NCI-H2196 treated with DMSO at 0.1 percent for 48 hours (cell line): ENCODE data around the gene COL12A1.

Source experiments
- DNase-seq: peaks from one replicate; lab custom pipeline; 2025; ENCODE audit not compliant: unreplicated experiment; lab: John Stamatoyannopoulos, UW

The COL12A1 gene

DNA sequence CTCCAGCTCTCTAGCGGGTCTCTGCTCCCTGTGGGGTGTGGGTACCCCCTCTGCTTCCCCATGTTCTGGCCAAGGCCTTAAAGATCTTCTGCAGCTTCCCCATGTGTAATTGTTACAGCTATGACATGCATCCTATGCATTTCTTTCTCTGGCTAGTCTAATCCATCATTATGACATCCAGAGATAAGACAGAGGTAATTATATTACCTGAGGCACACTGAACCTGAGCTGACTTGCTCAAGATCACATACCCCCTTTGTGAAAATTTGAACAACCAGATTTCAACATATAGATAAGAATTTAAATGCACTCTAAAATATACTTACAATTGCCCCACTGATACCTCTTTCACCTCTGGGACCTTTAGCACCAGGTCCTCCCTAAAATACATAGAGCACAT is 102.4 kb downstream of the COL12A1 start:
- DNase-seq, result no peak

- DNase-seq, result no peak
These were observed 103.6 kb downstream of the COL12A1 start for GRCh38 chr6:75102301-75102700.

DNA sequence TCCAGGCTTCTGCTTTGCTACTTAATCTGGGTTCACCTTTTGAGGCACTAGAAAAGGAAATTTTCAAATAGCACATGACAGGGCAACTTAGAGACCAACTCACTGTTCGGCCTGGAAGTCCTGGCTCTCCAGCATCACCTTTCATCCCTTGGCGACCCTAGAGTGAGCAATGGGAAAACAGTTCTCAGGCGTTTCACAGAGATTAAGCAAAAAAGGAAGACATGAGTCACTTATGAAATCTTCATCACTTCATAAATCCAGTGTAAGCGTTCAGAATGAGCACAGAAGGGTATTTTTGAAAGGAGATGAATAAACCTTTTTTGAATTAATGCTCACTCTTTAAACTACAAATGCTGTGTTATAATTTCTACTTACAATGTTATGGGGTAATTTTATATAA is 104.0 kb downstream of the COL12A1 start:
- no peak for DNase-seq

DNA sequence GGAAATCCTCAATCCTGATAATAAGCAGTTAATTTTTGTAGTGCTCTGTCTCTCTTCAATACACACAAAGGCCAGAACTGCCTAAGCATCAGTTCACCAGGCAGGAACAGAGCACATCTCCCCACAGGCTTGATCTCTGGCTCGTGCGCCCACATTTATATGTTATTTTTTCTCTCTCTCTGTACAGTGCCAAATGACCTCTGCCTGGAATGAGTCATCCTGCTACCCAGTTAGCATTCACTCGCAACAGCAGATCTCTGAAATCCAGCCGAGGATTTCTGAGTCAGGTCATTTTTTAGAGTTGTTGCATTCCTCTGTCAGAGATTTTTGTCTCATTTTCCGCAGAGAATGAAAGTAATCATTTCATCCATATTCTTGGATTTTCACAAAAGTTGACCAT is 107.1 kb downstream of the COL12A1 start:
- no peak for DNase-seq

DNA sequence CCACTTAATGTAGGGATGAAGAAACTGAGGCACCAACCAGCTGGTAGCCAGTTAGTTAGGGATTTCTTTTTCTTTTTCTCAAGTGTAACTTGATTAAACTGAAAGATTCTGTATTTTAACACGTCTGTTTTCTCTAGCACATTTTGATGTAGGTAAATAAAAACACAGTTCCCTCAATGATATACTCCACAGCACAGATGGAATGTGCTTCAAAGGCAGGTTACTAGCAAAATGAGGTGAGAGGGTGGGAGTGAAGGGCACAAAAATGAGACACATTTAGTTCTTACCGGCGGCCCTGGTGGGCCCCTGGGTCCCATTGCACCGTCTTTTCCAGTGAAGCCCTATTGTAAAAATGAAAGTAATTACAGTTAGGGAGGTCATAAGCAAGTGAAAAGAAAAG is 108.9 kb downstream of the COL12A1 start:
- DNase-seq, result no peak

GRCh38 chr6:75094614-75095200 is 111.1 kb downstream of the COL12A1 start:
- DNase-seq, result no peak

DNA sequence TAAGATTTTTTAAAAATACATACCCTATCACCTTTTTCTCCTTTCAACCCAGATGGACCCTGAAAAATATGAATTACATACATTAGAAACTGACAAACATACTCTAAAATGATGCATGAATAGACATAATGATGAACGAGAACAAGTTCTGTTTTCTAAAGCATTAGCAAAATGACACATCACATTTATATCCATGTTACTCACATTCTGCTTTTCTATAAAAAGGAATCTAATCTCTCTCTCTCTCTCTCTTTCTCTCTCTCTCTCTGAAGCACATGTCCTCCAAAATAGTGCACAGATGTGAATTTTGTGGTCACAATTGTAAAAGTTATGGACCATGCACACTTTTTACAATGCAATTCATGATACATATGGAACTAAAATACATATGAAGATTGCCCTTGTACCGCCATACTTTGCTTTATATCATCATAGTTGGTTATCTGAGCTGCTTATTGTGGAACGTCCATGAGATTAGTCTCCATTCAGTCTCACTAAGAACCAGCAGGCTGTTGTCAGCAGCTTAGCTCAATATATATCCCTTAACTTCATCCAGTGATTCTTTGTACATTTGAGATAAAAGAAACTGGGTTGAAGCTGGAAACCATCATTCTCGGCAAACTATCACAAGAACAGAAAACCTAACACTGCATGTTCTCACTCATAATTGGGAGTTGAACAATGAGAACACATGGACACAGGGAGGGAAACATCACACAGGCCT is 114.2 kb downstream of the COL12A1 start:
- no peak for DNase-seq

GRCh38 chr6:75090576-75090975 is 115.3 kb downstream of the COL12A1 start:
- DNase-seq, result no peak

DNA sequence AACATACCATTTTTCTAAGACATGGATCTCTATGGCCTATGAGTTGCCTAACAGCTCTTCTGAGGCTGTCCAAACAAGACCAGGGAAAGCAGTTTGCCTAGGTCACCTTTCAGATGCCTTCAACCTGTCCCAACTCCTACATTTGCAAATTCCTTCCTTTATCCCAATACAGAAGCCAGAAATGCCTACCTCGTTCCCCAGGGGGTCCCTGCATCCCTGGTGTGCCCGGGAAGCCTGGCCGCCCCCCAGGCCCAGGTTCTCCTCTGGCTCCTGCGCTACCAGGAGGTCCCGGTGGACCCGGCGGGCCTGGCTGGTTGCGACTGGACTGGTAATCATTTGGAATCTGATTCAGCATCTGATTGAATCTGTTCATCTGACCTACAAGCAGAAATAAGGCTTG is 115.9 kb downstream of the COL12A1 start:
- no peak for DNase-seq

DNA sequence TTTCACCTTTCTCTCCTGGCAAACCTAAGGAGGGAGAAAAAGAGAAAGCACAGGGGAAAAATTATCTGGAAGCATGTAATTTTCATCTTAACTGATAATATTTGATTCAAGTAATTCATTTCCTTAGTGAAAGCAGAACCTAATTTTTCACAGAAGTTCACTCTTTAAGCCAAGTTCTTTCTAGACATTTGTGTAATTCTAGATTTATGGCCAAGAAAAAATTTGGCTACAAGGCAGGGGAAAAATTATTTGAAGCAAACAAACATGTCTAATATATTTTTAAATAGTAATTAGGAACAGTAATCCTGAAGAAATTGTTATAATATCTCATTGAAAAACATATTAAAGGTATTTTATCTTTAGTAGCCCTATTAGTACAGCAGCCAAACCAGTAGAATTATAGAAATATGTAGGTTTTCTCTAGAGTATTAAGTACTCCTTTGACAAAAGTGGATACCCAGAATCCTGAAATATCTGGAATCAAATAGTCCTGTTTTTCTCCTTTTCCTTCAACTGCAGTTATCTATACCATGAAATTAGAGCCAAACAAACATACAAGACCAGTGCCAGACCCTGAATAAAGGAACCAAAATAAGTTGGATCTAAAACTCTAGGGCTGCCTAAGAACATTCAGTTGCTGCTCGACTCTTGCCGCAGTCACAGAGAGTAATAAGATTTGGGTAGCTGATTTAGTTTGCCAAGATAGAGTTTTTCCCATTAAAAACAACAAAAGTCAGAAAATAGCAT is 116.5 kb downstream of the COL12A1 start:
- DNase-seq, result no peak

DNA sequence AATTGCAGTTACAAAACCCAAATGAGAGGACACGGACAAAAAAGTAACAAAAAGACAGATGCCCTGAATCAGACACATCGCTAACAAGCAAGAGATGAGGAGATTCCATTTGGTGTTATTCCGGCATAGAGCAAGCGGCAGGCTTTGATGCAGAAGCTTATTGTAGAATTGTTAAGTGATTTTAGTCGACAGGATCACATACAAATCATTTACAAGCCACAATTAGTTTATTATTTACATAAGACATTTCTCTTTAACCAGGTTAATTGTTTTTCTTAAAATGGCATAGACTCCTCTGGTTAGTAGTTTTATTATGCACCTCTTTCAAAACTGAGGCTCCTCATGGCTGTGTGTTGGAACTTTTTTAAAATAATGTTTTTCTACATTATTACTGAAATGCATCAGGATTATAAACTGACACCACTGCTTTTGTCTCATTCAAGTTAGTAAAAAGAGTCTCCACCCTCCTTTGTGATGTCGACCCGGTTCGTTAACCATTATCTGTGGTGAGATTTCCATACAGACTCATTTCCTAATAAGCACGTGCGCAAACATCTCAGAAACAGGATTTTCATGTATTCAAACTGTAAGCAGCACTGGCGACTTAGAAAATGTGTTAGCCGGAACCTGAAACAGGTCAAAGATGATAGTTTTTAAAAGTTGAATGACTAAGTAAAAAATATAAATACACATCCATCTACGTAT is 119.8 kb downstream of the COL12A1 start:
- DNase-seq, result no peak

GRCh38 chr6:75084872-75085381 is 120.9 kb downstream of the COL12A1 start:
- DNase-seq, result no peak

DNA sequence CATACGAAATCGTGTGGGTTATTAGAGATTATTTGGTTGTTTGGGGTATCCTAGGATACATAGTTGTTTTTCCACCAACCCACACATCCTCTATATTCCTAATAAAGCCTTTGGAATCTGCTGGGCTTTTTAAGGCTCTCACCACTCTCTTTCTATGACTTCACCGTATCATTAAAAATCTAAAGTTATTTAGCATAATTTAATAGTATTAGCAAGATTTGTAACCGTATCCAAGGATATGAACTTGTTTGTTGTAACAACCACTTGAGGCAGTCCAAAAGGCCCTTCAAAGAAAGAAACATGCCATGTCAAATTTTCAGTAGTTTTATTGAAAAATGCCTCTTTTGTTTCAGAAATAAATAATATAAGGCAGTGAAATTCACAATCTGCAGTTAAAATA is 121.8 kb downstream of the COL12A1 start:
- DNase-seq, result no peak

GRCh38 chr6:75081921-75082320 is 123.9 kb downstream of the COL12A1 start:
- DNase-seq, result no peak

- no peak for DNase-seq
These were observed 124.8 kb downstream of the COL12A1 start for GRCh38 chr6:75081047-75081446.

- DNase-seq, result no peak
These were observed 126.3 kb downstream of the COL12A1 start for GRCh38 chr6:75079589-75079988.

DNA sequence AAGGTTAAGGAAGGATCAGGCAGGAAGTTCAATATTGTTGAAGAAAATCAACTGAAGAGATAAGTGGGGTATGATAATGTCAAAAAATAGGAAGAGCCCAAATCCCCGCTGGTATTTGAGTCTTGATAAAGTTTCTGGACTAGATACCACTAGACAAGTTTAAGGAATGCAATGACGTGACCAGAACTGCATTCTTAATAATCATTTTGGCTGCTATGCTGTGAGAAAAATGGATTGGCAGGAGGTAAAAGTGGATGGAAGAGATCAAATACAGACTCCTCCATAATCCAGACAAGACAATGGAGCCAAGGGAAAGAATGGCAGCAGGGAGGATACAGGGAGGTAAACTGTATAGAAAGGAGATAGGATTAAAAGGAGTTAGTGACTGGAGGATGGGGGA is 128.2 kb downstream of the COL12A1 start:
- no peak for DNase-seq

DNA sequence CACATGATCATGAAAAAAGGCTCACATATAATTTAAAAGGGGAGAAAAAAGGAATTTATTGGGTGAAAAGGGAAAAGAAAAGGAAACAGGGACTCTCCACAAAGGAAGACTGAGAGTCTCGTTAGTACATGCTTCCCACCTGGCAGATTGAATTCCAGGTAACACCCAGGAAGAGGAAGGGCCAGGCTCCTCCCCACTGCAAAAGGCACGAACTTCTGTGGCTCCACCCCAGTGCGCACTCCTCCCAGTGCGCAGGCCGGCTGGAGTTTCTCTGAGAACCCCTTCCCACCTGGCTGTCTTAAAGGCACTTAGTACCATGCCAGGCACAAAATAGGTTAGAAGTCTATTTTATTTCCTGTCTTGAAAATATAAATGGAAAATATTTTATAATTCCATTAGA is 129.8 kb downstream of the COL12A1 start:
- no peak for DNase-seq

DNA sequence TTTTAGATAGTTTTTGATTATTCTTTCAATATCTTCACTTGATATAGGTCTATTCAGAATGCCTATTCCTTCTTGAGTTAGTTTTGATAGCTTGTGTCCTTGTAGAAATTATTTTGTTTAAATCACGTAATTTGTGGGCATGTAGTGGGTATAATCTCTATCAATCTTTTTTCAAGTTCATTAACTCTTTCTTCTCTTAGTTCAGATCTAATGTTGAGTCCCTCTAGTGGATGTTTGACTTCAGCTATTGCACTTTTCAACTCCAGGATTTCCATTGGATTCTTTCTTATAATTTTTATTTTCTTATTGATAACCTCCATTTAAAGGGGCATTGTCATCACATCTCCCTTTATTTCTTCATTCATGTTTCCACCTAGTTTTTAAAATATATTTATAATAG is 135.6 kb downstream of the COL12A1 start:
- no peak for DNase-seq

- DNase-seq, result no peak
These were observed 140.3 kb downstream of the COL12A1 start for GRCh38 chr6:75065523-75065922.

- no peak for DNase-seq
These were observed 153.4 kb downstream of the COL12A1 start for GRCh38 chr6:75052491-75052890.
